Stimulated activated CD8-positive, alpha-beta memory T cell treated with anti-CD3 and anti-CD28 coated beads, Interleukin-12 subunit alpha, Interleukin-12 subunit beta, amount 100 ng/mL, for 24 hours (primary cell): ENCODE measurements around the gene C4orf36.
"Not testable (repeated sequence)": the region's sequence is repeated elsewhere in the genome, so short reads cannot be mapped to it uniquely, and the experiment has no call there.

Source experiments
- DNase-seq: peaks from one replicate; pipeline ENCODE4 v3.0.0-alpha.2; 2020; ENCODE audit errors: extremely low read depth

The C4orf36 gene

GRCh38 chr4:86917212-86918039 is 25.2 kb upstream of the C4orf36 start:
- no peak for DNase-seq

- no peak for DNase-seq
These were observed 24.2 kb upstream of the C4orf36 start for GRCh38 chr4:86916392-86916791.

GRCh38 chr4:86910820-86911684 is 18.8 kb upstream of the C4orf36 start:
- DNase-seq: no peak

- no peak for DNase-seq
These were observed 18.1 kb upstream of the C4orf36 start for GRCh38 chr4:86910369-86910768.

- no peak for DNase-seq
These were observed 17.5 kb upstream of the C4orf36 start for GRCh38 chr4:86909546-86910295.

- no peak for DNase-seq
These were observed 16.0 kb upstream of the C4orf36 start for GRCh38 chr4:86908251-86908657.

GRCh38 chr4:86901864-86902263 is 9.6 kb upstream of the C4orf36 start:
- DNase-seq: no peak

- no peak for DNase-seq
These were observed 6.3 kb upstream of the C4orf36 start for GRCh38 chr4:86898562-86898961.

GRCh38 chr4:86896596-86896995 is 4.4 kb upstream of the C4orf36 start:
- DNase-seq: no peak

GRCh38 chr4:86895692-86896488 is 3.7 kb upstream of the C4orf36 start:
- DNase-seq: no peak

GRCh38 chr4:86894455-86894854 is 2.2 kb upstream of the C4orf36 start:
- DNase-seq: no peak

GRCh38 chr4:86893136-86893535 is 914 bp upstream of the C4orf36 start:
- DNase-seq: no peak

- DNase-seq: no peak
These were observed 376 bp upstream of the C4orf36 start for GRCh38 chr4:86892636-86892960.

- no peak for DNase-seq
These were observed 1.4 kb downstream of the C4orf36 start for GRCh38 chr4:86890790-86891189.

- DNase-seq: no peak
These were observed 12.6 kb downstream of the C4orf36 start for GRCh38 chr4:86879641-86880040.

- no peak for DNase-seq
These were observed 13.6 kb downstream of the C4orf36 start for GRCh38 chr4:86878640-86879039.

- DNase-seq: no peak
These were observed 15.1 kb downstream of the C4orf36 start for GRCh38 chr4:86876894-86877685.

GRCh38 chr4:86875436-86875835 is 16.8 kb downstream of the C4orf36 start:
- DNase-seq: not testable (repeated sequence)

GRCh38 chr4:86872135-86872534 is 20.1 kb downstream of the C4orf36 start:
- no peak for DNase-seq

- DNase-seq: no peak
These were observed 21.7 kb downstream of the C4orf36 start for GRCh38 chr4:86870442-86871069.
